Right atrium auricular region (tissue), 2 donors: Measurements from ENCODE around the gene UNC13D. TPM values are rescaled to one million over a fixed set of nuclear protein-coding genes. Genes with fewer than 3 reads are reported as not detected.

ENCODE experiments used
- DNase-seq: peaks from one replicate; pipeline ENCODE4 v3.0.0-alpha.2; 2019; ENCODE audit warnings: low spot score
- H3K27ac ChIP-seq, 2 donors: fragments of 200-600 bp; sonication (generic); 1 replicate in 1 of 2; 2 replicates in 1 of 2; pipeline ENCODE4 v1.5.1; 2016 to 2019
- H3K27me3 ChIP-seq, 2 donors: fragments of 200-600 bp; sonication (generic); one replicate each; pipeline versions ENCODE4 v1.5.1 to v1.6.0; 2017 to 2019
- H3K36me3 ChIP-seq: fragments of 200-600 bp; sonication (generic); one replicate; pipeline ENCODE4 v1.5.1; 2016
- H3K4me1 ChIP-seq, 2 donors: fragments of 200-600 bp; sonication (generic); one replicate each; pipeline versions ENCODE4 v1.5.1 to v1.6.0; 2017 to 2019
- H3K4me3 ChIP-seq, 2 donors: fragments of 200-600 bp; sonication (generic); 1 replicate in 1 of 2; 2 replicates in 1 of 2; pipeline ENCODE4 v1.5.1; 2017 to 2019; ENCODE audit warnings: mild to moderate bottlenecking in 1 of 2, moderate library complexity in 1 of 2
- H3K9me3 ChIP-seq, 2 donors: fragments of 200-600 bp; sonication (generic); one replicate each; pipeline ENCODE4 v1.5.1; 2019
- total RNA-seq, 2 donors: library from RNA; depleted of rRNA; stranded (reverse); fragments of >200 nt; gene quantifications; one replicate each; pipeline ENCODE4 v1.1.0, GENCODE V29; 2016
- TF ChIP-seq, protein P1 (sequence below), 2 donors: fragments of 200-600 bp; sonication (generic); IDR thresholded peaks; one replicate each; pipeline ENCODE4 v1.5.1; 2019; ENCODE audit warnings: antibody characterized with exemption in 2 of 2

The UNC13D gene
- total RNA-seq, 2 donors from 2014 or later = 11.1 to 25.9 TPM

DNA sequence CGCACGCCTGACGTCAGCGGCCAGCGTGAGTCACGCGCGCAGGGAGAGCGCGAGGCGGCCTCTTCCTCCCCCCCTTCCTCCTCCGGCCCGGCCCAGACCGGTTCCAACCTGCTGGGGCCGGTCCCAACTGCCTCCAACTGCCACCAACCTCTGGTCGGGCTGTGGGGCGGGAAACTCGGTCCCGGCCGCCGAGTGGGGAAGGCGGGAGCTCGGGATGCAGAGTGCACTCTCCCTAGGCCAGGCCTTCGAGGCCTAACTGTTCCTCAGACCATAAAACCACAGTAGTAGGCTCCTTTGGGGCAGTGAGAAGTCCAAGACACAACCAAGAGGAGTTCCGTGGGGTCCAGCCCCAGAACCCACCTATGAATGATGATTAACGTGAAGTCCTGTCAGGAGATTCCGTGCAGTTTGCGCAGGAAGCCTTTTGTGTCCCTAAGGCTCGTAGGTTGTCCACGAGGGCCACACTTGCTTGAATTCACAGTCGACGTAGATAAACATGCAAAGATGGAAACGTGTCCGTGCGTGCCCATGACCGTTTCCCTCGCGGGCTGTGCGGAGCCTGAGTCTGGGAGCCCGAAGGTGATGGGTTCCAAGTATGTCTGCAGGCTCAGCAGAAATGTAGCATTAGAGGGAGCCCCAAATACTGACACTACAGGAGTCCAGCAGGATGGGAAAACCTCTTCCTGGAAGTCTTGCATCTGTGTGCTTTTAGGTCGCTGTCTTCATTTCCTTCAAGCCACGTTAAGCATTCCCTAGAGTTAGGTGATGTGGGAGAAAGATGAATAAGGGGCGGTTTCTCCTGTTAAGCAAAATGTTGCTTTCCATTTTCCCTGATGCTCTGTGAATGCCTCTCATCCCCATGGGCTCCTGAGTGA, 59.0 kb downstream of the UNC13D start:
- no peaks in the 10 kb centered on the region for H3K27me3 ChIP-seq
- TF ChIP-seq, protein P1, sequence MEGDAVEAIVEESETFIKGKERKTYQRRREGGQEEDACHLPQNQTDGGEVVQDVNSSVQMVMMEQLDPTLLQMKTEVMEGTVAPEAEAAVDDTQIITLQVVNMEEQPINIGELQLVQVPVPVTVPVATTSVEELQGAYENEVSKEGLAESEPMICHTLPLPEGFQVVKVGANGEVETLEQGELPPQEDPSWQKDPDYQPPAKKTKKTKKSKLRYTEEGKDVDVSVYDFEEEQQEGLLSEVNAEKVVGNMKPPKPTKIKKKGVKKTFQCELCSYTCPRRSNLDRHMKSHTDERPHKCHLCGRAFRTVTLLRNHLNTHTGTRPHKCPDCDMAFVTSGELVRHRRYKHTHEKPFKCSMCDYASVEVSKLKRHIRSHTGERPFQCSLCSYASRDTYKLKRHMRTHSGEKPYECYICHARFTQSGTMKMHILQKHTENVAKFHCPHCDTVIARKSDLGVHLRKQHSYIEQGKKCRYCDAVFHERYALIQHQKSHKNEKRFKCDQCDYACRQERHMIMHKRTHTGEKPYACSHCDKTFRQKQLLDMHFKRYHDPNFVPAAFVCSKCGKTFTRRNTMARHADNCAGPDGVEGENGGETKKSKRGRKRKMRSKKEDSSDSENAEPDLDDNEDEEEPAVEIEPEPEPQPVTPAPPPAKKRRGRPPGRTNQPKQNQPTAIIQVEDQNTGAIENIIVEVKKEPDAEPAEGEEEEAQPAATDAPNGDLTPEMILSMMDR (IDR thresholded peaks at IDR 0.05) = no peak
- no peaks in the 10 kb centered on the region for H3K36me3 ChIP-seq
- H3K4me1 ChIP-seq = peaks cover 0 to 40% of the 10 kb centered on the region in 2 donors
- H3K27ac ChIP-seq = peak overlapping the region; percentile 100
- H3K9me3 ChIP-seq = no peaks in the 10 kb centered on the region
- H3K4me3 ChIP-seq = peak overlapping the region; percentile 71 to 79
- DNase-seq = peak; percentile 92

DNA sequence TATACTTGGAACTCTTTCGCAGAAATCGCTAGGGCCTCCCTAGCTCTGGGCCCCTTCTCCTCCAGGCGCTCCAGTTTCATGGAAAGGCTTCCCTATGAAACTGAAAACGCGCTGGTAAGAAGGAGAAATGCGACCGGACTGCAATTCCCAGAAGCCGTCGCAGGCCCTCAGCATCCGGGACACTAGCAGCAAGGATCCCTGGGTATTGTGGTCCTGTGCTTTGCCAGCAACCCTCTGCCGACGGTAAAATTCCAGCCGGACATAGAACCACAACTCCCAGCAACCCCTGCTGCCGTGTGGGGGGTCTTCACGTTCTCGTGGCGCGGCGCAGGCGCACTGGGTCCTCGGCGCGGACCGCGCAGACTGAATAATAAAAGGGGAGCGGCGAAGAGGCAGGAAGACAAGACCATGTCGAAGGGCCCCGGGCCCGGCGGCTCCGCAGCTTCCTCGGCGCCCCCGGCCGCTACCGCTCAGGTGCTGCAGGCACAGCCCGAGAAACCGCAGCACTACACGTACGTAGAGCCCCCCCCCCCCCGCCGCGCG, 59.7 kb downstream of the UNC13D start, which contains the start of gene UNK:
TSS of gene UNK (plus strand) at position 334 of the 543 bp plus-strand sequence. CDS start at position 409, 75 bp downstream.
- Histone ChIP-seq H3K27me3 (no peaks in the 10 kb centered on the region), H3K27ac (peak within 1 kb of the TSS; percentile 100), H3K36me3 (no peaks in the 10 kb centered on the region), H3K4me1 (peaks cover 0 to 40% of the 10 kb centered on the region in 2 donors), H3K9me3 (no peaks in the 10 kb centered on the region), H3K4me3 (peak within 1 kb of the TSS; percentile 71 to 79)
- peak; percentile 99 for DNase-seq
- TF ChIP-seq, protein P1 (IDR thresholded peaks at IDR 0.05) = peak in 1 of 2 donors; percentile 14

DNA sequence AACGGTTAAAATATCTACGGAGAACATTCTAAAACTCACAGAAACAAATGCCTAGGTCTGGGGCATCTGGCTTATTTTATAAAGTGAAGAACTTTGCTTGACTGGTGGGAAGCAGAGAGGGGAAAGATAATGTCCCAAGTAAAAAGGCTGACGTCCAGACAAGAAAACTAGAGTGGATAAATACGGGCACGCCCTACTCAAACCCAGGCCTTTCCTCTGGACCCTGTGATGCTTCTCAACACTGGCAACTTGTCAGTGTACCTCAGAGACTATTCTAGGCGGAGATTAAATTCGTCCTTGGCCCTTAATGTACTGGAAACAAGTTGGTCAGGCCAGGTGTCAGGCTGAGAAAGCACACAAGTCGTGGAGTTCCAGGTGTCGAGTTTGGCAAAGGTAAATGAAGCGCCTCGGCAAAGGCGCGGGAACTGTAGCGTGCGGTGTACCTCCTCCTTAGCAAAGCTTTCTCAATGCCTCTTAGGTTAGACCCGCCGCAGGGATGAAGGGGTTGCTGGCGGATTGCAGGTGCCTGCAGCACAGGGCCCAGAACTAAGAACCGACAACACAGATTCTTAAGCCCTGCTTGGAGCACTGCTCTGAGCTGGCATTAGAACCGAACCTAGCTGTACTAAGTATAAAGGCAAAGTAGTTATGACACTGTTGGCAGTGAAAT, 60.3 kb downstream of the UNC13D start:
- Histone ChIP-seq H3K4me3 (peak overlapping the region; percentile 24 to 71), H3K36me3 (peaks cover 2% of the 10 kb centered on the region), H3K9me3 (no peaks in the 10 kb centered on the region), H3K27me3 (no peaks in the 10 kb centered on the region), H3K27ac (peak overlapping the region; percentile 100), H3K4me1 (peaks cover 0 to 40% of the 10 kb centered on the region in 2 donors)
- DNase-seq = no peak
- TF ChIP-seq, protein P1 (IDR thresholded peaks at IDR 0.05) = no peak

DNA sequence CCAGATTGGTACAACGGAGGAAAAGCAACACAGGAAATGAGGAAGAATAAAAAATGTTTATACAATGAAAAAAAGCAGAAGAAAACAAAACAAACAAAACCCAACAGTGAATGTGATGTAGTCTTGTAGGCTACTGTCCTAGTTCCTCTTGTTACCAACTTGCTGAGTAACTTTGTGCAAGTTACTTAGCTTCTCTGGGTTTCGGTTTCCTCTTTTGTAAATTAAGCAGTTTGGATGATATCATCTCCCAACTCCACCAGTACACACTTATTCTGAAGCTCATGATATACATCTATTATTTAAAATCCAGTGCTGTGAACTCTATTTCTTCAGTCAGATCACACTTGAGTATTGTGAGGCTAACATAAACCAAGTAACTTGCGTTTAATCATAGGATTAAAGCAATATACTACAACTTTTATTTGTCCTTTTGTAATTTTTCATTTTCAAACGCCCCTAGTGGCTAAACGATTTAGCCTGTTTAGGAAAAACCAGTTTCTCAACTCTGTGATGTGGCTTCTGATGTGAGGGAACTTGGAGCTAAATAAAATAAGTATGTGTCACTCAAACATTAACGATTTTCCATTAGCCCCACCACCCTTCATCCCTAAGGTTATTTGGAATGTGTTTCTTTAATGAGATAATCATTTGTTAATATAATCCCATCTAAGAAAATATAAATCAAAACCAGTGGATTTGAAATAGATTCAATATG, 61.0 kb downstream of the UNC13D start:
- no peak for DNase-seq
- Histone ChIP-seq H3K9me3 (no peaks in the 10 kb centered on the region), H3K4me1 (peaks cover 0 to 41% of the 10 kb centered on the region in 2 donors), H3K27ac (peak overlapping the region; percentile 100), H3K27me3 (no peaks in the 10 kb centered on the region), H3K4me3 (no peak overlapping the region), H3K36me3 (peaks cover 9% of the 10 kb centered on the region)
- TF ChIP-seq, protein P1 (IDR thresholded peaks at IDR 0.05) = peak; percentile 59 to 73
